HuH-7.5 (cell line): ENCODE measurements around the gene HOGA1.

ENCODE experiments used
- DNase-seq: peaks from one replicate; pipeline ENCODE4 v3.0.0; 2011; ENCODE audit warnings: low spot score

HOGA1 gene

DNA sequence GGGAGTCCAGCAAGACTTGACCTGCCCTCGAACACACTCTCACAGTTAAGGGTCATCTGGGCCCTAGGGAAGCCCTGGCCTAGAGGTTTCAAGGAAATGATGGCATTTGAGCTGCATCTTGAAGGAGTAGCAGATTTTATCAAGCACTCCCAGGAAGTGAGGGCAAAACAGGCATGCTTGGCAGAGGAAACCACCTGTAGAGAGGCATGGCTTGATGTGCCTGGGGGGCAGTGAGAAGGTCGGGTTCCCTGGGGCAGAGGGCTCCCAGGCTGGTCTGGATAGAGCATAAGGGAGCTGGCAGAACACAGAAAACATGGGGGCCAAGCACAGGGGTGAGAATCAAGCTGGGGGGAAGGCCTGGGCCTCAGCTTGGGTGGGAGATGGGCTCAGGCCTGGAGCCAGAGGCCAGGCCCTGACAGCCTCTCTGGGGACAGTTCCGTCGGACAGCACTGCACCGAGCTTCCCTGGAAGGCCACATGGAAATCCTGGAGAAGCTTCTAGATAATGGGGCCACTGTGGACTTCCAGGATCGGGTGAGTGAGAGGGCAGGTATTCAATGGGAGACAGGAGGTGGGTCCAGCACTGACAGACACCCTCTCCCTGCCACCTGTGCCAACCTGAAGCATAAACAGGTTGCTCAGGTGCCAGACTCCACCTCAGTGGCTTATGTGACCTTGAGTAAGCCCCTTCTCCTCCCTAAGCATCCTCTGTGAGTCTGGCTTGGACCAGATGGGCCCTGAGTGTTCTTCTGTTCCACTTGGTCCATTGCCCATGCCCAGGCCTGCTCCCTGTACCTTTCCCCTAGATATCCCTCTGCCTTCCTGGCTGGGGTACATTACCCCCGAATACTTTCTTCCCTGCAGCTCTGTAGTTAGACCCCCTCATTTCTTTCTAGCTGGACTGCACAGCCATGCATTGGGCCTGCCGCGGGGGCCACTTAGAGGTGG lies 3.5 kb upstream of the HOGA1 start:
- DNase-seq, result no peak

DNA sequence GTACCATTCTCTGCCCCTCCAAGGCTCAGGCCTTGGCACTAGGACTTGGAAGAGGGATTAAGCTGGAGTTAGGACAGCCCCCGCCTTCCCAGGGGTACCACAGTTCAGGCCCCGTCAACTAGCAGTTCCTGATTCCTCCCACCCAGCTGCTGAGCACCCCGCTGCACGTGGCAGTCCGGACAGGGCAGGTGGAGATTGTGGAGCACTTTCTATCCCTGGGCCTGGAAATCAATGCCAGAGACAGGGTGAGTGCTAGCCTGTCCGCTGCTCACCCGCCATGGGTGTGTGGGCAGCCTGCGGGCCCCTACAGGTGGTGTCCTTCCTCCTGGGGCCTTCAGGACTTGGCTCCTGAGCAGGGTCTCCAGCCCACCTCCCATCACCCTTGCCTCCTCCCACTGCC lies 2.0 kb upstream of the HOGA1 start:
- DNase-seq, result no peak

DNA sequence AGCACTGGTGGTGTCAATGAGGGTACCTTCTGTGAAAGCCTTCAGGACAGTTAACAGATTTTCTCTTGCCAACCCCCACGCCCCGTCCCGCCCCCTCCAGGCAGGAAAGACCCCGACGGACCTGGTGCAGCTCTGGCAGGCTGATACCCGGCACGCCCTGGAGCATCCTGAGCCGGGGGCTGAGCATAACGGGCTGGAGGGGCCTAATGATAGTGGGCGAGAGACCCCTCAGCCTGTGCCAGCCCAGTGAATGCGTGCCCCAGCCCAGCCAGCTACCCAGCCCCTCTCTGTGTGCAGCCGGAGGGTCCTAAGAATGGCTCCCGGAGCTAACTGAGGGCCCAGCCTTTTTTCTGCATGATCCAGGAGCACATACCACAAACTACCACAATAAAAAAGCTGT lies 713 bp upstream of the HOGA1 start:
- DNase-seq, result no peak

DNA sequence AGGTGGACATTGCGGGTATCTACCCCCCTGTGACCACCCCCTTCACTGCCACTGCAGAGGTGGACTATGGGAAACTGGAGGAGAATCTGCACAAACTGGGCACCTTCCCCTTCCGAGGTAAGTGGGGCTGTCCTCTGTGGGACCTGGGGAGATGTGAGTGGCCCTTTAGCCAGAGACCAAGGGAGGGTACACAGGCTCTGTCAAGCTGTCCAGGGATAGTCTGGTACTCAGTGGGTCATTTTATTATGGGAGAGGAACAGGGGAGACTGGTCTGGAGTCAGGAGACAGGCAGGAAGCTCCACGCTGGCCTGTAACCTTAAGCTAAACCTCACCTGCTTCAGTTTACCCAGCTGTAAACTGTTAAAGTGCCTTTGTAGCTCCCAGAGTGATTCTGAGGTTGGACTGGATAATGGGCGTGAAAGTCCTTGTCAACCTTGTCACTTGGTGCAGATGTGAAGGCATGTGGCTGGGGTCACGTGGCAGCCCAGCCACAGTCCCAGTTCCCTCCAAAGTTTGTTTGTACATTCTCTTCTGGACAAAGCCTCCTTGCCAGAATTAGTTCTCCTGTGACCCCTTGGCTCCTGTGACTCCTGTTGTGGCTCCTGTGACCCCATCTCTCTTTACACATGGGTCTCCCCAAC lies 729 bp downstream of the HOGA1 start:
- no peak for DNase-seq

DNA sequence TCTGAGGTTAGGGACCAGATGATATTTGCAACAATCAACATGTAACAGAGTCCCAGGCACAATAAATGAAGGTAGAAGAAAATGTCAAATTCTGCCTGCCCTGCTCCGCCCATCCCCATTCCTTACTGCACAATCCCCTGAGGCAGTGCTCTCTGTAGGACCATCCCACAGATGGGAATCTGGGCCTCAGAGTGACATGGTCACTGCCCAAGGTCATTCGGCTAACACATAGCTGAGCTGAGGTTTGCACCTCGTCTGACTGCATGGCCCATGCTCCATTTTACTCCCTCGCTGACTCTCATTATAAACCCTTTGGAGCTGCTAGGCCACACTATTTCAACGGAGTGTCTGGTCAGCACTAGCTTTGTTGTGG lies 1.2 kb downstream of the HOGA1 start:
- DNase-seq, result no peak

DNA sequence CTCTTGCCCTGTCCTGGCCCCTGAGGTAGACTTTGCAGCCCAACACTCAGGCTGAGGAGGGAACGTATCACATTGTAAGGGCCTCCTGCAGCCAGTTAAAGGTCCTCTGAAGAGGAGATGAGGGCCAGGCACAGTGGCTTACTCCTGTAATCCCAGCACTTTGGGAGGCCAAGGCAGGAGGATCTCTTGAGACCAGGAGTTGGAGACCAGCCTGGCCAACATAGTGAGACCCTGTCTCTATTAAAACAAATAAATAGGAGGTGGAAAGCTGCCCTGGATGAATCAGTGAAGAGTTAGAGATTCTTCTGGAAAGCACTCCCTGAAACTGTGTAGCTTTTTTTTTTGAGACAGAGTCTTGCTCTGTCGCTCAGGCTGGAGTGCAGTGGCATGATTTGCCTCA lies 3.0 kb downstream of the HOGA1 start:
- DNase-seq, result no peak

DNA sequence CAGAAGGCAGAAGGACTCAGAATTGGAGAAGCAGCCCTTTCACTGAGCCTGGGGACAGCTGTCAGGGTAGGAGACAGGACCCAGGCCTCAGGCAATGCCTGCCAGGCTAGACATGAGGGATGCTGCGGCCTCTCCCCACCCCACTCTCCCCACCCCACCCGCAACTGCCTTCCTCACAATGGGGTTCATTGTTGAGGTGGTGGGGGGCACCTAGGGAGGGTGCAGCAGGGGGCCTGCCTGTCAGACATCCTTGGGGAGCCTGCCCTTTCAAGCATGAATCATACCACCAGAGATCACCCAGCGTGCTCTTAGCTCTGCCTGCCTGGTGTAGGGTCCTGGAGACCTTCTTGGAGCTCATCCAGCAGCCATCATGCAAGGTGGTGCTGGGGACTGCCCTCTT lies 5.3 kb downstream of the HOGA1 start, which contains the start of gene C10orf62:
C10orf62 (plus strand) TSS at position 243 of the 400 bp plus-strand sequence. CDS start 177 bp downstream, outside the sequence.
- no peak for DNase-seq

DNA sequence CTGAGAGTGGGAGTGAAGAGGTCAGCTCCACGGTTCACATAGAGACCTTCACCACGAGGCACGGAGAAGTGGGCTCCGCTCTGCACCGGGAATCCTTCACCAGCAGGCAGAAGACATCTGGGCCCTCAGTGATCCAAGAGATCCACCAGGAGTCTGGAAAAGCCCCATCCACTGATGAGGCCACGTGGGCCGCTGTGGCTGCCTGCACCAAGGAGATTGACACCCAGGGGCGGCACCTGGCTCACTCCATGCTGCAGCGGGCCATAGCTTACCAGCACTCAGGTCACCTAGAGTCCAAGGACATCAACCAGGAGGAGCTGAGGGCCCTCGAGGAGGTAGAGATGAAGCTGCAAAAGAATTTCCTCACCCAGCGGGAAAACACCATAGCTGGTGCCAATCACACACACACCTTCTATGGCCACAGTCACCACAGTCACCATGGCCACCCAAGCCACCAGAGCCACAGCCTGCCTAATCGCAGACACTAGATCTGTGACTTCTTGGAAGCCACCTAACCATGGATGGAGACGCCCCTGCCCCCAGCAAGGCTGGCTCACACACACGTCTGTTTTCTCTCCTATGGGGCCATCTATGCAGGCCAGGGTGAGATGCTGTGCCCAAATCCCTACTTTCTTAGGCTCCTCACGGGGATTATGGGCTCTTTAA lies 6.0 kb downstream of the HOGA1 start:
- DNase-seq, result no peak

DNA sequence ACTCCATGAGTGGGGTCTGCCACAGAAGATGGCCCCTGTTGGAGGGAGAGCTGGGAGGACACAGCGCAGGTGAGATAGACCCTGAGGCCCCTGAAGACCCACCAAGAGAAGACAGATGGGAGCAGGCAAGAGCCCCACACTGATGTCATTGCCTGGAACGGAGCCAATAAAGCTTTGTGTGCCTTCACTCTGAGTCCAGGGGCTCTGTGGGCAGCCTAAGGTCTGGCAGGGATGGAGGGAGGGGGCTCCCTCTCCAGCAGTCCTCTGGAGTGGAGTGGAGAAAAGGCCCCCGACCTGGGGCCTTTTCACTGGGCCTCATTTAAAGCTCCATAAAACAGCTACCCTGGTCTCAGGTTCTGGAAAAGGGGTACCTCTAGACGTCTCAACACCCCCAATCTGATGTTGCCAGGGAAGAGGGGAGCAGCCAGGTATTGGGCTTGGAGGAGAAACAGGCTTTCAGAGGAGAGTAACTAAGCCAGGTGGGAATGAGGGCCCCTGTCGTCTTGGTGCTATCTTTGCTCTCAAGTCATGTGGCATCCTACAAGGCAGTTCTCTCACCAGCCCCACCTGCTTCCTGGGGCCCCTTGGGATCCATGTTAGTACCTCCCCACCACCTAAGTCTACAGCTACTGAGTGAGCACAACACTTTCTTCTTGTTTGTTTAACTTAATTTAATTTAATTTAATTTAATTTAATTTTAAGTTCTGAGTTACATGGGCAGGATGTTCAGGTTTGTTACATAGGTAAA lies 6.7 kb downstream of the HOGA1 start:
- no peak for DNase-seq

DNA sequence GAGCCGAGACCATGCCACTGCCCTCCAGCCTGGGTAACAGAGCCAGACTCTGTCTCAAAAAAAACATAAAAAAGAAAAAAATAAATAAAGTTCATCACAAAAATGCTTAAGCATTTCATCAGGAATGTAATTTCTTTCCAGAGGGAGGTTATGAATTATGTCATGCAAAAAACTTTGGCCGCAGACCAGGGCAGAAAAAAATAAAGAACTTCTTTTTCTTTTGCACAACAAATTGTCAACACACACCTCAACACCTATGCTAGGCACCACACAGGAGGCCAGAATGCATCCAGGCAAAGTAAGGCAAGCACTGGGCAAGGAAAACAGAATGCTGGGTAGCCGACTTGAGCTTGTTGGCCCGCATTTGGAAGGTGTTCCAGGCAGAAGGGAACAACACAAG lies 9.2 kb downstream of the HOGA1 start:
- DNase-seq, result no peak

DNA sequence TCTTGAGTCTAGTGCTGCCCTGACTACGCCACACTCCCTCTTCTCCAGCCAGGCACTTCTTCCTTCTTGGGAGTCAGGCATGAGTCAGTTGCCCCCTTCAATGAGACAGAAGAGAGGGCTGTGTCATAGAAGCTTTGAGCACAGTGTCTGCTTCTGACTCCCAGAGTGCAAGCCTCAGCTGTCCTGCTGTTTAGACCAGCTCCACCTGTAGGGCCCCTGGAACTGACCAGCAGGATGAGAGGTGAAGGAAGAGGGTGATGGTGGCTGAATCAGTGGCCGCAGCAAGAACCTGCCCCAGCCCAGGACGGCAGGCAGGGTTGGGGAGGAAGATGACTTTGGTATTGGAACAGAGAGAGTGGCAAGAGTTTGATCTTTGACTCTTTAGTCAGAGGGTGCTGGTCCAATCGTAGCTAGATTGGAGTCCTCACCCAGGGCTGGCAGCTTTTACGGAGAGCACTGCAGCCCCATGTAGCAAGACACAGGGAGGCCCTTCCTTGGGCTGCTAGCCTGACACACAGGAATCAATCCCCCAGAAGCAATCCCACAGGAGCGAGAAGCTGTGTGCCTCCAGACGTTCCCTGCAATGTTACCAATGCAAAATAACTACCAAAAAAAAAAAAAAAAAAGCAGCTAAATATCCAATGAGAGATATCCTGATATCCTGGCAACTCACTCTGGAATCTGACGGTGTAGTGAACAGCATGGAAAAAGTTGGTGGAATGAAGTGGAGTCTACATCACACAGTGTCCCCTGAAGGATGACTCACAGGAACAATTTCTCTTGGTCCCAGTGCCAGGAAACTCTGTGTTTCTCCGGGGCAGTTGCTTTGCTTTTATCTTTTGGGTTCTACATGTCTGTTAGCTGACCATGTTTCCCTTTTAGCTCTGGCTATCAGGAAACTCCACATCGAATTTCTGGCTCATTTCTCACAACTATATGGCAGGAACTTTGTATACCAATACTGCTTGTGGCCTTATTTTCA lies 12.2 kb downstream of the HOGA1 start:
- DNase-seq, result no peak

DNA sequence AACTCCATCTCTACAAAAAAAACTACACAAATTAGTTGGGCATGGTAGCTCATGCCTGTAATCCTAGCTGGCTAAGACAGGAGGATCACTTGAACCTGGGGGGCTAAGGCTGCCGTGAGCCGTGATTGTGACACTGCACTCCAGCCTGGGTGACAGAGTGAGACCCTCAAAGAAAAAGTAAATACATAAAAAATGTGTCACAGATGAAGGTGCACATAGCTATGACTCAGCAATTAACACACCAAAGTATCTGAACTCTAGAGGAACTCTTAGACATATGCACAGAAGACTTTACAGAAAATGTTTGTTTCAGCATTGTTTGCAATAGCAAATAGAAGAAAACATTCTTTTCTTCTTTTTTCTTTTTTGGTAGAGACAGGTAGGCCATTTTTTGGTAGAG lies 13.6 kb downstream of the HOGA1 start:
- no peak for DNase-seq

DNA sequence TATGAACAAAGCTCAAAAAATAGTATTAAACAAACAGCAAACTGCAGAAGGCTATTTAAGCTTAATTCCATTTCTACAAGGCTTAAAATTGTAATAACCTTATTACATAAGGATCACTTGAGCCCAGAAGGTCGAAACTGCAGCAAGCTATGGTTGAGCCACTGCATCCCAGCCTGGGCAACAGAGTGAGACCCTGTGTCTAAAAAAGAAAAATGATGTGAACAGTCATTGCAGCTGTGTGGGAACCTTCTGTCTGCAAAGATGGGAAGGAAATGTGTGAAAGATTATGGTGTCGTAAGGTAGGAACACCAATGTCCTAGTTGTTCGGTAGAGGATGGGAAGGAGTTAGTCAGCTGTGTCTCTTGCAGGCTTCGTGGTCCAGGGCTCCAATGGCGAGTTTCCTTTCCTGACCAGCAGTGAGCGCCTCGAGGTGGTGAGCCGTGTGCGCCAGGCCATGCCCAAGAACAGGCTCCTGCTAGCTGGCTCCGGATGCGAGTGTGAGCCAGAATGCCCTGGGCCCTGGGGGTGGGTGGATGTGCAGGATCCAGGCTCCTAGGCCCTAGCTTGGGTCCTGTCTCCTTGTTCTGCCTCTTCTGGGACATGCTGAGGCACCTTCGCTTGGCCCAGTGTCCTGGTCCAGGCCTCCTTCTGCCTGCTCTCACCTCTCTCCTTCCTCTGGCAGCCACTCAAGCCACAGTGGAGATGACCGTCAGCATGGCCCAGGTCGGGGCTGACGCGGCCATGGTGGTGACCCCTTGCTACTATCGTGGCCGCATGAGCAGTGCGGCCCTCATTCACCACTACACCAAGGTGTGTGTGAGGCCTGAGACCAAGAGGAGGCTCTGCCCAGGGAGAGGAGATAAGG lies 14.4 kb downstream of the HOGA1 start:
- no peak for DNase-seq

DNA sequence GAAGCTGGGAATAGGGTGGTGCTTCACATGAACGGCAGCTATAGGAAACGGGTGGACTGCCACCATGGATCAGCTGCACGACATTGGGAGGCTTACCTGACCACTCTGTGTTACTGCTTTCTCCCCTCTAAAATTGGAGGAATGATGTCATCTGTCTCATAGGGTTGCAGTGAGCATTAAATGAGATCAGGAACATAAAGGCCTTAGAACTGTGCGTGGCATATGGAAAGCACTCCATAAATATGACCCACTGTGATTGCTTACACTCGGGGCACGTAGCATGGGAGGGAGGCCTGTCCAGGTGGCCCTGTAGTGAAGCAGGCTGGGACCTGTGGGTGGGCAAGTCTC lies 15.1 kb downstream of the HOGA1 start:
- DNase-seq, result no peak

DNA sequence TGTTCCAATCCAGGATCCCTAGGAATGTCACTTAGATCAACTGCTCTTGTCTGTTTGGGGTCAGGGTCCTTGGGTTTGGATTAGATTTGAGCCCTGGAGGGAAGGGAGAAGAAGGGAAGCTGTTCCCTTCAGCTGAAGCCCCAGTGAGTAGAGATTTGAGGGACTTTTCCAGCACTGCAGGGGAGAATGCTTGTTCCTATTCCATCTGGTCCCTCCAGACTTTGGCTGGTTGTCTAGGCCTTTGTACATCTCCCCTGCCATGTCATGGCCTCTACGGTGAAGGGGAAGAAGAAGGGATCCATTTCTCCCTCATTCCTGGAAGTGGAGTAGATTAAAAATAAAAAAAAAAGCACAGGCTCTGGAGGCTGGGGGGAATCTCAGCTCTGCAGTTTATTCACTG lies 16.4 kb downstream of the HOGA1 start:
- no peak for DNase-seq

DNA sequence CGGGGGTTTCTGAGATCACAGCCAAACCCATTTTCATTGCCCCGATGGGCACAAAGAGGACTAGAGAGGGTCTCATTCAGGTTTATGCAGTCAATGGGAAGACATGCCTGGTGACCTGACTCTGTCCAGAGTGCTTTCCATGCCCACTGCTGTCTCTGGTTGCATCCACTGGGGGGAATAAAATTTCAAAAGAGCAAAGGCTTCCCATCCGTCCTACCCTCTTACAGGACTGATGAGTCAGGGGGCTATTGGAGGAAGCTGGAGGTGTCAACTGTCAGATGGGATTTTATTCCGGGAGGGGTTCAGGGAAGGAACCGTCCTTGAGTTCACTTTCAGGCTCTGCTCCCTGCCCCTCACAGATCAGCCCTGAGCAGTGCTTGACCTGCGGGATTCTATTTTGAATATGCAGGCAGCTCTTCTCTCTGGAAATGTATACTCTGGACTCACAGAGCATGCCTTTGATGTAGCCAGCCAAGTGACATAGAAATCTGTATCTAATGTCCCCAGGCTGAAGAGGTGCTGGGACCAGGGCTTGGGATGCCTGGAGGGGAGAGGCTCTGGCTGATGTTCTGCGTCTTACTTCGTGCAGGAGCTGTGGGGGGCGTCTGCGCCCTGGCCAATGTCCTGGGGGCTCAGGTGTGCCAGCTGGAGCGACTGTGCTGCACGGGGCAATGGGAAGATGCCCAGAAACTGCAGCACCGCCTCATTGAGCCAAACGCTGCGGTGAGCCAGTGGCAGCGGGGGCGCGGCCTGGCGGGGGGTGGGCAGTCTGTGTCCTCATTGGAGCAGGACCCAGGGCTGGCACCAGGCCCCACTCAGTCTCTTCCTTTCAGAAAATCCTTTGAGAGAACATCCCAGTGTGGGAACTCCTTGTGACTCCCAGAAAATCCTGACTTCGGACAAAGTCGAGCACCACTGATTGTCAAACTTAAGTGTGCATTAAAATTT lies 17.4 kb downstream of the HOGA1 start:
- no peak for DNase-seq

DNA sequence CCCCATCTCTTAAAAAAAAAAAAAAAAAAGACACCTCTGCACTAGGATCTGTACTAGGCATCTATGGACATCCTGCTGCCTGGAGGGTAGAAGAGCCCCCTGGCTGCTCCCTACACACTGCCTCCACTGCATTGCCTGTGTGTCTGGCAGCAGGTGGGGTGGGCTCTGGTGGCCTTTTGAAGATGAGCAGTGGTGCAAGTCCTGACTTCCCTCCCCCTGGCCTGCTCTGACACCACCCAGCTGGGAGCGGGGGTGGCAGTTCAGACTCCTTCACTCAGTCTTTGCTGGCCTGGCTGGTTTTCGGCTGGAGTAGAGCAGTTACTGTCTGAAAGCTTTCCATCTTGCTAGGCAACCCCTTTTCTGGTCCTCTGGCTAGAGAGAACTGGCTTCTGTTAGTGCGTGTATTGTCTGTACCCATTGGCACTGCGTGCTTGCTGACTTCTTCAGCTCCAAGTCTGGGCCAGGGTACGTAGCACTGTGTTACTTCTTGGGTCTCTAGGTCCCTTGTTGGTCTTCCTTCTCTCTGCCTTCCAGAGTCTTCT lies 23.0 kb downstream of the HOGA1 start:
- DNase-seq, result no peak

DNA sequence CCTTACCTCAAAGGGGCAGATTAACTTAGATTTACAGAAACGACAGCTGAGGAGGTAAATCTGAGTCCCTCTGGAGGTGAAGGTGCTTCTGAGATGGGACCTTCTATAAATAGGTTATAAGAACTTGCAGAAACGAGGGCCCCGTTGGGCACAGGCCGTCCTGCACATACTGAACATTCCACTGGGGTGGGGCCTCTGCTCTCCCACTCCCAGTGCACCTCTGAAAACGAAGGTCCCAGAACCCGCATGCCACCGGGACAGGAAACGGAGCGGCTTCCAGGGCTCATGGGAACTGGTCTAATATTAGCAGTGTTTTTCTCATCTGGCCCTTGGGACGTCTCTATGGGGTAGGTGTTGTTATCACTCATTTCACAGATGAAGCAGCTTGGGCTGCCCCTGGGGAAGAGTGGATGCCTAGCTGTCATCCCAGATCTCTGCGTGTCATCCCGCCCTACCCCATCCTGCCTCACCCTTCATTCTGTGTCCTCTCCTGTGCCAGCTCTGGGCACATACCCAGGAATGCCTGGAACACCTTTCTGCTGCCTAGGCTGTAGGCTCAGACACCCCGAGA lies 24.9 kb downstream of the HOGA1 start:
- no peak for DNase-seq
